ENCODE measurements around the gene LBH.

DNA sequence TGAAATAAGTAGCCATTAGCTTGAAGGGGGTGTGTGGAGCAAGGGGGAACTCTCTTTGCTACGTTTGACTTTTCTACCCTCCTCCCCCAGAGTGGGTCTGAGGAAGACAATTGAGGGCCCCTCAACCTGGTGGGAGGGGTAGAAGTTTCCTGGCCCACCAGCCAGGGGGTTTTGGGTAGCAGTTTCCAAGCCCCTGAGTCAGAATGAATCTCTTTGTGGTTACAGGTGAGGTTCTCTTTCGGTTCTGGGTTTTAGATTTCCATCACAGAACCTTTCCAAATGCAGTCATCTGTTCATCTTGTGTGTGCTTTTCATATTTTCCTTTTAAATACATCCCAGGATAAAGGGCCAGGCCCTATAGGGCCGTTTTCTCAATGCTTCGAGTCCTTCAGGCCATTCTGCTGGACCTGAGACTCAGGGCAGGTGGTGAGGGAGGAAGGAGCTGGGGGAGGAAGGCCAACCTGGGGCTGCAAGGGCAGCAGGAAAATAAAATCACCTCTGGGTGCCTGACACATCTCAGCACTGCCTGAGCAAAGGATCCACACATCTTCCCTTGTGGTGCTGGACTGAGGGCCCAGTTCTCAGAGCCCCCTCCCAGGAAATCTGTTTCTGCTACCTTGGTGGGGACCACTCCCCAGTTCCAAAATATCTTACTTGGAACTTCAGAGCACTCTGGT, 4.7 kb downstream of the LBH start:
- TF ChIP-seq POLR2AphosphoS5 (IDR thresholded peaks at IDR 0.05; ENCODE audit: low read depth, low read length): no peak
- no peak for TF ChIP-seq POLR2A (IDR thresholded peaks at IDR 0.05; ENCODE audit: low read depth, low read length)

Data from GM12891 (cell line).